Measurements from ENCODE around the gene ZNF14.
"Not testable (repeated sequence)": the region's sequence is repeated elsewhere in the genome, so short reads cannot be mapped to it uniquely, and the experiment has no call there.

Gene ZNF14

DNA sequence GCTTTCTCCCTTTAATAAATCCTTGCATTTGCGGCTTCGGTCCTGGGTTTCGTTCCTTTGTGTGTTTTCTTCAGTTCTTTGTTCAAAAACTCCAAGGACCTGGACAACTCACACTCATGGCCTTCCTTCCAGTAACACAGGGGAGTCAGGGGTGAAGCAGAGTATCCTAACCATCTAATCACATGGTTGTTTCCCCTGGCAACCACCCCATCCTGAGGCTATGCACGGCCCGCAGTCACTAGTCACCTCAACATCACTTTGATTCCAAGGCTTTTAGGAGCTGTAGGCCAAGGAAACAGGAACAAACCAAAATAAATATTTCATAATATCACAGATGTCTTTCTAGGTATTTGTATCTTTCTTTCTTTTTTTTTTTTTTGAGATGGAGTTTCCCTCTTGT is 35.3 kb downstream of the ZNF14 start:
- Histone ChIP-seq H3K27ac (no peak overlapping the region), H3K9ac (no peak overlapping the region), H3K4me1 (no peaks in the 10 kb centered on the region), H3K27me3 (ENCODE audit: control insufficient read depth, insufficient read depth, low read length) (no peaks in the 10 kb centered on the region), H3K4me3 (ENCODE audit: low read depth, low read length) (no peak overlapping the region), H3K79me2 (no peaks in the 10 kb centered on the region), H3K9me3 (ENCODE audit: control insufficient read depth, low read length) (no peaks in the 10 kb centered on the region), H3K4me2 (ENCODE audit: low read length) (no peak overlapping the region), H2AFZ (no peak overlapping the region), H3K36me3 (ENCODE audit: control insufficient read depth, insufficient read depth, low read length) (no peaks in the 10 kb centered on the region)
- no peak for TF ChIP-seq CTCF (IDR thresholded peaks at IDR 0.05)

DNA sequence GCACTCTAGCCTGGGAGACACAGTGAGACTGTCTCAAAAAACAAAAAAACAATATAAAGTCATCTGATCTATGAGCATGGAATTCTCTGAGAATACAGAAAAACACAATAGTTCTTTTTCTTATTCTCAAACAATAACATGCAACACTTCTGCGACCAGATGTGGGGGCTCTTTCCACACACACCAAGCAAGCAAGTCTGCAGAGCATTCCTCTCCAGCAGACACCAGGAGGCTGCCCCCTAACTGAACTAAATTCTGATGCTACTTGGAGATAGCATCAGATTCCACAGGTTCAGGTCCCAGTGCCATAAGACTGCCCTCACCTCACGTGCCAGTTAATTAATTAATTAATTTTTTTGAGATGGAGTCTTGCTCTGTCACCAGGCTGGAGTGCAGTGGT is 36.5 kb downstream of the ZNF14 start:
- Histone ChIP-seq H3K9me3 (ENCODE audit: control insufficient read depth, low read length) (no peaks in the 10 kb centered on the region), H3K9ac (no peak overlapping the region), H2AFZ (no peak overlapping the region), H3K4me3 (ENCODE audit: low read depth, low read length) (no peak overlapping the region), H3K4me2 (ENCODE audit: low read length) (no peak overlapping the region), H3K27me3 (ENCODE audit: control insufficient read depth, insufficient read depth, low read length) (no peaks in the 10 kb centered on the region), H3K36me3 (ENCODE audit: control insufficient read depth, insufficient read depth, low read length) (no peaks in the 10 kb centered on the region), H3K4me1 (no peaks in the 10 kb centered on the region), H3K27ac (no peak overlapping the region), H3K79me2 (no peaks in the 10 kb centered on the region)
- TF ChIP-seq CTCF (IDR thresholded peaks at IDR 0.05) = no peak

DNA sequence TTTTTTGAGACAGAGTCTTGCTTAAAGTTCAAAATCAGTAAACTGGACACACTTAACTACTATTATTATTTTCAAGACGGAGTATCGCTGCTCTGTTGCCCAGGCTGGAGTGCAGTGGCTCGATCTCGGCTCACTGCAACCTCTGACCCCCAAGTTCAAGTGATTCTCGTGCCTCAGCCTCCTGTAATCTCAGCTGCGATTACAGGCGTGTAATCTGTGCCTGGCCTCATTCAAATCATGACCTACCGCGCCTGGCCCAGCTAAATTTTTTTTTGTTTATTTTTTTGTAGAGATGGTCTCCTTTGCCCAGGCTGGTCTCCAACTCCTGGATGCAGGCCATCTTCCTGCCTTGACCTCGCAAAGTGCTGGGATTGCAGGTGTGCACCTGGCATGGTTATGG is 41.2 kb downstream of the ZNF14 start:
- no peaks in the 10 kb centered on the region for H3K4me1 ChIP-seq
- no peak overlapping the region for H3K4me2 ChIP-seq (ENCODE audit: low read length)
- no peaks in the 10 kb centered on the region for H3K9me3 ChIP-seq (ENCODE audit: control insufficient read depth, low read length)
- H3K36me3 ChIP-seq (ENCODE audit: control insufficient read depth, insufficient read depth, low read length) = no peaks in the 10 kb centered on the region
- no peak overlapping the region for H3K4me3 ChIP-seq (ENCODE audit: low read depth, low read length)
- no peaks in the 10 kb centered on the region for H3K79me2 ChIP-seq
- no peak overlapping the region for H3K27ac ChIP-seq
- no peaks in the 10 kb centered on the region for H3K27me3 ChIP-seq (ENCODE audit: control insufficient read depth, insufficient read depth, low read length)
- no peak overlapping the region for H3K9ac ChIP-seq
- H2AFZ ChIP-seq = no peak overlapping the region
- no peak for TF ChIP-seq CTCF (IDR thresholded peaks at IDR 0.05)

- H3K4me1 ChIP-seq; H3K79me2 ChIP-seq; H3K36me3 ChIP-seq (ENCODE audit: control insufficient read depth, insufficient read depth, low read length); H3K4me3 ChIP-seq (ENCODE audit: low read depth, low read length); H3K9ac ChIP-seq; H2AFZ ChIP-seq; H3K27ac ChIP-seq; H3K4me2 ChIP-seq (ENCODE audit: low read length); H3K9me3 ChIP-seq (ENCODE audit: control insufficient read depth, low read length); H3K27me3 ChIP-seq (ENCODE audit: control insufficient read depth, insufficient read depth, low read length): not testable (repeated sequence)
Observed at GRCh38 chr19:19689023-19689422, 43.9 kb downstream of the ZNF14 start.

GRCh38 chr19:19687090-19687489 is 45.8 kb downstream of the ZNF14 start:
- no peak overlapping the region for H3K4me3 ChIP-seq (ENCODE audit: low read depth, low read length)
- H2AFZ ChIP-seq = no peak overlapping the region
- H3K27ac ChIP-seq = no peak overlapping the region
- H3K9ac ChIP-seq = no peak overlapping the region
- no peaks in the 10 kb centered on the region for H3K79me2 ChIP-seq
- H3K27me3 ChIP-seq (ENCODE audit: control insufficient read depth, insufficient read depth, low read length) = no peaks in the 10 kb centered on the region
- H3K4me2 ChIP-seq (ENCODE audit: low read length) = no peak overlapping the region
- H3K9me3 ChIP-seq (ENCODE audit: control insufficient read depth, low read length) = no peaks in the 10 kb centered on the region
- no peak for TF ChIP-seq CTCF (IDR thresholded peaks at IDR 0.05)
- no peaks in the 10 kb centered on the region for H3K4me1 ChIP-seq
- H3K36me3 ChIP-seq (ENCODE audit: control insufficient read depth, insufficient read depth, low read length) = no peaks in the 10 kb centered on the region

All from parathyroid adenoma (tissue), 2 donors.